ENCODE results near the gene SLC16A7. TPM values are rescaled to one million over a fixed set of nuclear protein-coding genes. Genes with fewer than 3 reads are reported as not detected.

SLC16A7 gene
- total and polyA plus RNA-seq, 2 donors from 2014 or later, result 6.4 to 33.9 TPM

GRCh38 chr12:59708064-59708463 is 112.2 kb downstream of the SLC16A7 start:
- H3K27ac ChIP-seq (ENCODE audit: low read depth in 2 of 2, low read length in 2 of 2), result no peak overlapping the region
- H3K4me3 ChIP-seq (ENCODE audit: low read length in 3 of 3), result no peak overlapping the region
- H3K36me3 ChIP-seq (ENCODE audit: control insufficient read depth in 2 of 3, insufficient read depth in 3 of 3, low read length in 3 of 3), result peaks cover 0 to 7% (median 0%) of the 10 kb centered on the region in 3 donors
- intact Hi-C loops (cut with DNase I), result no loop called here
- no peaks in the 10 kb centered on the region for H3K9me3 ChIP-seq (ENCODE audit: control insufficient read depth in 2 of 3, insufficient read depth in 1 of 3, low read length in 3 of 3)
- no peak for FAIRE-seq
- H3K9ac ChIP-seq (ENCODE audit: low read length in 3 of 3), result no peak overlapping the region
- H3K4me1 ChIP-seq (ENCODE audit: control insufficient read depth in 2 of 3, insufficient read depth in 2 of 3, low read depth in 1 of 3, low read length in 3 of 3), result no peaks in the 10 kb centered on the region
- no peak for TF ChIP-seq CTCF (IDR thresholded peaks at IDR 0.05; ENCODE audit: borderline replicate concordance, extremely low read depth, insufficient read depth)
- DNase-seq, result no peak
- H3K27me3 ChIP-seq (ENCODE audit: control insufficient read depth, insufficient read depth, low read length), result no peaks in the 10 kb centered on the region

- Histone ChIP-seq H3K4me1 (ENCODE audit: control insufficient read depth in 2 of 3, insufficient read depth in 2 of 3, low read depth in 1 of 3, low read length in 3 of 3) (no peaks in the 10 kb centered on the region), H3K9ac (ENCODE audit: low read length in 3 of 3) (no peak overlapping the region), H3K9me3 (ENCODE audit: control insufficient read depth in 2 of 3, insufficient read depth in 1 of 3, low read length in 3 of 3) (no peaks in the 10 kb centered on the region), H3K27ac (ENCODE audit: low read depth in 2 of 2, low read length in 2 of 2) (no peak overlapping the region), H3K36me3 (ENCODE audit: control insufficient read depth in 2 of 3, insufficient read depth in 3 of 3, low read length in 3 of 3) (peaks cover 0 to 7% (median 0%) of the 10 kb centered on the region in 3 donors), H3K4me3 (ENCODE audit: low read length in 3 of 3) (no peak overlapping the region), H3K27me3 (ENCODE audit: control insufficient read depth, insufficient read depth, low read length) (no peaks in the 10 kb centered on the region)
- DNase-seq (no peak), FAIRE-seq (no peak)
- TF ChIP-seq CTCF (IDR thresholded peaks at IDR 0.05; ENCODE audit: borderline replicate concordance, extremely low read depth, insufficient read depth), result no peak
- intact Hi-C loops (cut with DNase I), result no loop called here
Observed at GRCh38 chr12:59708484-59708883, 112.7 kb downstream of the SLC16A7 start.

- Histone ChIP-seq H3K9me3 (ENCODE audit: control insufficient read depth in 2 of 3, insufficient read depth in 1 of 3, low read length in 3 of 3) (no peaks in the 10 kb centered on the region), H3K9ac (ENCODE audit: low read length in 3 of 3) (no peak overlapping the region), H3K27me3 (ENCODE audit: control insufficient read depth, insufficient read depth, low read length) (no peaks in the 10 kb centered on the region), H3K36me3 (ENCODE audit: control insufficient read depth in 2 of 3, insufficient read depth in 3 of 3, low read length in 3 of 3) (peaks cover 0 to 2% (median 0%) of the 10 kb centered on the region in 3 donors), H3K4me1 (ENCODE audit: control insufficient read depth in 2 of 3, insufficient read depth in 2 of 3, low read depth in 1 of 3, low read length in 3 of 3) (no peaks in the 10 kb centered on the region), H3K4me3 (ENCODE audit: low read length in 3 of 3) (no peak overlapping the region), H3K27ac (ENCODE audit: low read depth in 2 of 2, low read length in 2 of 2) (no peak overlapping the region)
- TF ChIP-seq CTCF (IDR thresholded peaks at IDR 0.05; ENCODE audit: borderline replicate concordance, extremely low read depth, insufficient read depth), result no peak
- intact Hi-C loops (cut with DNase I), result no loop called here
- FAIRE-seq (no peak), DNase-seq (no peak)
Observed at GRCh38 chr12:59710004-59710628, 114.3 kb downstream of the SLC16A7 start.

GRCh38 chr12:59710964-59711363 is 115.1 kb downstream of the SLC16A7 start:
- Histone ChIP-seq H3K27ac (ENCODE audit: low read depth in 2 of 2, low read length in 2 of 2) (no peak overlapping the region), H3K9me3 (ENCODE audit: control insufficient read depth in 2 of 3, insufficient read depth in 1 of 3, low read length in 3 of 3) (no peaks in the 10 kb centered on the region), H3K4me1 (ENCODE audit: control insufficient read depth in 2 of 3, insufficient read depth in 2 of 3, low read depth in 1 of 3, low read length in 3 of 3) (no peaks in the 10 kb centered on the region), H3K36me3 (ENCODE audit: control insufficient read depth in 2 of 3, insufficient read depth in 3 of 3, low read length in 3 of 3) (no peaks in the 10 kb centered on the region), H3K27me3 (ENCODE audit: control insufficient read depth, insufficient read depth, low read length) (no peaks in the 10 kb centered on the region), H3K9ac (ENCODE audit: low read length in 3 of 3) (no peak overlapping the region), H3K4me3 (ENCODE audit: low read length in 3 of 3) (no peak overlapping the region)
- no peak for FAIRE-seq
- no peak for TF ChIP-seq CTCF (IDR thresholded peaks at IDR 0.05; ENCODE audit: borderline replicate concordance, extremely low read depth, insufficient read depth)
- no peak for DNase-seq
- intact Hi-C loops (cut with DNase I), result no loop called here
